Neural progenitor cell (in vitro differentiated cells): ENCODE measurements around the gene RNH1. TPM values are rescaled to one million over a fixed set of nuclear protein-coding genes. Genes with fewer than 3 reads are reported as not detected.
"Not testable (repeated sequence)": the region's sequence is repeated elsewhere in the genome, so short reads cannot be mapped to it uniquely, and the experiment has no call there.

Experiments used
- DNase-seq: peaks from one replicate; pipeline ENCODE4 v3.0.0-alpha.2; 2016; ENCODE audit warnings: low spot score
- H2AFZ ChIP-seq: fragments of 200-600 bp; sonication (generic); replicated peaks from 2 replicates; pipeline ENCODE4 v1.6.1; 2016; ENCODE audit warnings: antibody characterized with exemption
- H3F3A ChIP-seq: fragments of 200-600 bp; sonication (generic); 2 replicates; pipeline ENCODE4 v1.6.1; 2016; ENCODE audit warnings: antibody characterized with exemption, low read depth
- H3K27ac ChIP-seq: fragments of 200-600 bp; sonication (generic); 2 replicates; pipeline ENCODE4 v1.5.1; 2016; ENCODE audit warnings: mild to moderate bottlenecking
- H3K27me3 ChIP-seq: fragments of 200-600 bp; sonication (generic); 2 replicates; pipeline ENCODE4 v1.6.1; 2016; ENCODE audit warnings: mild to moderate bottlenecking, moderate library complexity
- H3K36me3 ChIP-seq: fragments of 200-600 bp; sonication (generic); 2 replicates; pipeline ENCODE4 v1.5.1; 2016
- H3K4me1 ChIP-seq: fragments of 200-600 bp; sonication (generic); 2 replicates; pipeline ENCODE4 v1.6.1; 2016; ENCODE audit warnings: mixed run types
- H3K4me2 ChIP-seq: fragments of 200-600 bp; sonication (generic); 2 replicates; pipeline ENCODE4 v1.6.1; 2016
- H3K4me3 ChIP-seq: fragments of 200-600 bp; sonication (generic); 2 replicates; pipeline ENCODE4 v1.5.1; 2016
- H3K79me2 ChIP-seq: fragments of 200-600 bp; sonication (generic); 2 replicates; pipeline ENCODE4 v1.6.1; 2016; ENCODE audit warnings: low read depth
- H3K9ac ChIP-seq: fragments of 200-600 bp; sonication (generic); 2 replicates; pipeline ENCODE4 v1.6.1; 2016
- H3K9me3 ChIP-seq: fragments of 200-600 bp; sonication (generic); 2 replicates; pipeline ENCODE4 v1.5.1; 2016; ENCODE audit warnings: low read depth
- H4K20me1 ChIP-seq: fragments of 200-600 bp; sonication (generic); 2 replicates; pipeline ENCODE4 v1.6.1; 2016; ENCODE audit warnings: low read depth
- H3K27ac Mint-ChIP-seq: 3 replicates; pipeline ENCODE4 v1.8.0; 2021; ENCODE audit warnings: mixed read lengths
- H3K27me3 Mint-ChIP-seq: 2 replicates; pipeline ENCODE4 v1.8.0; 2022; ENCODE audit warnings: low read depth, mild to moderate bottlenecking, inconsistent platforms, moderate library complexity, mixed read lengths; ENCODE audit not compliant: insufficient read depth
- H3K36me3 Mint-ChIP-seq: 3 replicates; pipeline ENCODE4 v1.8.0; 2021; ENCODE audit warnings: mixed read lengths
- H3K4me1 Mint-ChIP-seq: 3 replicates; pipeline ENCODE4 v1.8.0; 2021; ENCODE audit warnings: mixed read lengths
- H3K4me3 Mint-ChIP-seq: 3 replicates; pipeline ENCODE4 v1.8.0; 2021; ENCODE audit warnings: mild to moderate bottlenecking, moderate library complexity, mixed read lengths
- H3K9me3 Mint-ChIP-seq: 3 replicates; pipeline ENCODE4 v1.8.0; 2020; ENCODE audit warnings: mixed read lengths
- CTCF ChIP-seq: fragments of 200-600 bp; sonication (generic); IDR thresholded peaks from 2 replicates; pipeline ENCODE4 v1.5.1; 2017; ENCODE audit warnings: antibody characterized with exemption, mild to moderate bottlenecking
- EZH2 ChIP-seq: fragments of 200-600 bp; sonication (generic); IDR thresholded peaks from 2 replicates; pipeline ENCODE4 v1.6.1; 2017; ENCODE audit warnings: antibody characterized with exemption, mild to moderate bottlenecking, moderate library complexity
- EZH2phosphoT487 ChIP-seq: fragments of 200-600 bp; sonication (generic); IDR thresholded peaks from 2 replicates; pipeline ENCODE4 v1.6.1; 2017; ENCODE audit warnings: antibody characterized with exemption
- total RNA-seq: library from RNA; depleted of rRNA; stranded (reverse); fragments of >200 nt; gene quantifications from 2 replicates; pipeline ENCODE4 v1.2.3, GENCODE V29; 2015; ENCODE audit warnings: low replicate concordance

RNH1 gene
- total RNA-seq, 1 donor from 2014 or later = 10.5 TPM

- H3K4me1 ChIP-seq = no peaks in the 10 kb centered on the region
- TF ChIP-seq EZH2 (no peak), CTCF (peak; percentile 91)
- no peaks in the 10 kb centered on the region for H3K36me3 ChIP-seq
- H4K20me1 ChIP-seq = no peaks in the 10 kb centered on the region
- peaks cover 29% of the 10 kb centered on the region for H3K9me3 Mint-ChIP-seq
- no peak overlapping the region for H3K9ac ChIP-seq
- no peak overlapping the region for H3K27ac ChIP-seq
- peaks cover 2% of the 10 kb centered on the region for H3K27me3 Mint-ChIP-seq
- H3K27me3 ChIP-seq = no peaks in the 10 kb centered on the region
- no peak overlapping the region for H3K27ac Mint-ChIP-seq
- H3K9me3 ChIP-seq = no peaks in the 10 kb centered on the region
- DNase-seq = peak; percentile 86
- no peak overlapping the region for H3K4me2 ChIP-seq
- H3F3A ChIP-seq = peaks cover 7% of the 10 kb centered on the region
- H3K4me3 ChIP-seq = no peak overlapping the region
- H2AFZ ChIP-seq = no peak overlapping the region
- no peak overlapping the region for H3K4me3 Mint-ChIP-seq
- peaks cover 21% of the 10 kb centered on the region for H3K36me3 Mint-ChIP-seq
- no peaks in the 10 kb centered on the region for H3K4me1 Mint-ChIP-seq
- no peaks in the 10 kb centered on the region for H3K79me2 ChIP-seq
Observed at GRCh38 chr11:518463-519202, 11.6 kb upstream of the RNH1 start.

- H4K20me1 ChIP-seq, H3K4me1 ChIP-seq, H3K4me1 Mint-ChIP-seq, H3K27ac Mint-ChIP-seq, H3K9ac ChIP-seq, H3K27me3 ChIP-seq, H3K36me3 ChIP-seq, H3K79me2 ChIP-seq, H3K27ac ChIP-seq, H2AFZ ChIP-seq, H3K4me2 ChIP-seq, DNase-seq, H3K9me3 ChIP-seq, H3K4me3 ChIP-seq, H3K27me3 Mint-ChIP-seq, H3F3A ChIP-seq, H3K4me3 Mint-ChIP-seq: not testable (repeated sequence)
- H3K36me3 Mint-ChIP-seq = peaks cover 27% of the 10 kb centered on the region
- H3K9me3 Mint-ChIP-seq = peaks cover 29% of the 10 kb centered on the region
Observed at GRCh38 chr11:516918-517685, 10.1 kb upstream of the RNH1 start.

GRCh38 chr11:516400-516799 is 9.4 kb upstream of the RNH1 start:
- H3K9ac ChIP-seq = no peak overlapping the region
- no peaks in the 10 kb centered on the region for H3K79me2 ChIP-seq
- no peaks in the 10 kb centered on the region for H3K9me3 ChIP-seq
- peaks cover 7% of the 10 kb centered on the region for H3F3A ChIP-seq
- no peak overlapping the region for H2AFZ ChIP-seq
- H3K27me3 ChIP-seq = no peaks in the 10 kb centered on the region
- no peak for TF ChIP-seq EZH2phosphoT487
- TF ChIP-seq EZH2 = no peak
- TF ChIP-seq CTCF = no peak
- peaks cover 30% of the 10 kb centered on the region for H3K36me3 Mint-ChIP-seq
- peaks cover 2% of the 10 kb centered on the region for H3K27me3 Mint-ChIP-seq
- no peak overlapping the region for H3K4me3 Mint-ChIP-seq
- H3K36me3 ChIP-seq = no peaks in the 10 kb centered on the region
- peaks cover 29% of the 10 kb centered on the region for H3K9me3 Mint-ChIP-seq
- DNase-seq = no peak
- no peaks in the 10 kb centered on the region for H3K4me1 Mint-ChIP-seq
- H3K4me2 ChIP-seq = no peak overlapping the region
- H3K27ac ChIP-seq = no peak overlapping the region
- no peaks in the 10 kb centered on the region for H3K4me1 ChIP-seq
- no peaks in the 10 kb centered on the region for H4K20me1 ChIP-seq
- no peak overlapping the region for H3K27ac Mint-ChIP-seq
- no peak overlapping the region for H3K4me3 ChIP-seq

- Histone ChIP-seq H3K4me2 (no peak overlapping the region), H3K79me2 (no peaks in the 10 kb centered on the region), H3K9ac (no peak overlapping the region), H3K4me1 (no peaks in the 10 kb centered on the region), H3K9me3 (no peaks in the 10 kb centered on the region), H3K27ac (no peak overlapping the region), H2AFZ (no peak overlapping the region), H3F3A (peaks cover 7% of the 10 kb centered on the region), H4K20me1 (no peaks in the 10 kb centered on the region), H3K27me3 (no peaks in the 10 kb centered on the region), H3K4me3 (no peak overlapping the region), H3K36me3 (no peaks in the 10 kb centered on the region)
- Mint-ChIP-seq H3K27me3 (peaks cover 2% of the 10 kb centered on the region), H3K9me3 (peaks cover 23% of the 10 kb centered on the region), H3K36me3 (peaks cover 30% of the 10 kb centered on the region), H3K27ac (no peak overlapping the region), H3K4me3 (no peak overlapping the region), H3K4me1 (no peaks in the 10 kb centered on the region)
- no peak for TF ChIP-seq CTCF
- no peak for TF ChIP-seq EZH2phosphoT487
- no peak for TF ChIP-seq EZH2
- no peak for DNase-seq
Observed at GRCh38 chr11:515131-515530, 8.1 kb upstream of the RNH1 start.
